ENCODE measurements around the gene LDLRAD2. TPM values are rescaled to one million over a fixed set of nuclear protein-coding genes. Genes with fewer than 3 reads are reported as not detected.

Gene LDLRAD2
- total RNA-seq, 1 experiment from 2014 or later: not detected

- H3K27ac ChIP-seq (ENCODE audit: low read length): 0 out of 2 replicates have a peak overlapping the region, but pooled peaks have one; percentile 1
- ATAC-seq: peak; percentile 81
- no TSS peak for BruUV-seq (replicated peaks)
- no peaks in the 10 kb centered on the region for H3K9me3 ChIP-seq (ENCODE audit: low read length)
- ChIA-PET POLR2A (ENCODE audit: unreplicated experiment) (no interaction called here), CTCF (no interaction called here)
- intact Hi-C loops (cut with micrococcal nuclease): loop anchor here (2.0 kb wide), 1 partner anchor 34 kb away; the partner anchor contains the start of gene USP48
- TF ChIP-seq EZH2 (IDR thresholded peaks at IDR 0.05; ENCODE audit: low read length, unreplicated experiment) (no peak), EZH2phosphoT487 (IDR thresholded peaks at IDR 0.05; ENCODE audit: borderline replicate concordance, low read length) (no peak), CTCF (conservative IDR thresholded peaks at IDR 0.05; ENCODE audit: low read depth, low read length) (no peak)
- no peak overlapping the region for H3K9ac ChIP-seq (ENCODE audit: low read length)
- no peaks in the 10 kb centered on the region for H3K79me2 ChIP-seq (ENCODE audit: low read length)
- H3K4me3 ChIP-seq (ENCODE audit: low read length): no peak overlapping the region
- no peaks in the 10 kb centered on the region for H3K27me3 ChIP-seq (ENCODE audit: low read length)
- H3F3A ChIP-seq (ENCODE audit: low read length, unreplicated experiment): no peaks in the 10 kb centered on the region
- peak overlapping the region; percentile 36 for H3K4me2 ChIP-seq (ENCODE audit: low read length)
- peak; percentile 80 for DNase-seq
- no peaks in the 10 kb centered on the region for H3K36me3 ChIP-seq (ENCODE audit: low read depth, low read length)
- no peaks in the 10 kb centered on the region for H4K20me1 ChIP-seq (ENCODE audit: low read length)
- H3K9me2 ChIP-seq (replicated peaks; ENCODE audit: low read length): no peaks in the 10 kb centered on the region
- H3K4me1 ChIP-seq (ENCODE audit: insufficient read depth, low read length): peaks cover 14% of the 10 kb centered on the region
- no peak overlapping the region for H2AFZ ChIP-seq (ENCODE audit: low read length)
These were observed 4.7 kb downstream of the LDLRAD2 start for GRCh38 chr1:21816602-21817302.

- intact Hi-C loops (cut with micrococcal nuclease): no loop called here
- H2AFZ ChIP-seq (ENCODE audit: low read length): no peak overlapping the region
- CTCF ChIA-PET: interaction anchor here (0.5 kb wide), 1 partner anchor 64 kb away, joined by 3 read pairs; no protein-coding TSS in a partner anchor
These were observed 6.6 kb downstream of the LDLRAD2 start for GRCh38 chr1:21818656-21819055.

More at GRCh38 chr1:21818656-21819055, 6.6 kb downstream of the LDLRAD2 start:
- peaks cover 14% of the 10 kb centered on the region for H3K4me1 ChIP-seq (ENCODE audit: insufficient read depth, low read length)
- no peaks in the 10 kb centered on the region for H4K20me1 ChIP-seq (ENCODE audit: low read length)
- no peak overlapping the region for H3K4me3 ChIP-seq (ENCODE audit: low read length)
- BruUV-seq (replicated peaks): no TSS peak
- ATAC-seq (peak; percentile 47), DNase-seq (peak; percentile 41)
- no peaks in the 10 kb centered on the region for H3K36me3 ChIP-seq (ENCODE audit: low read depth, low read length)
- no peak overlapping the region for H3K27ac ChIP-seq (ENCODE audit: low read length)
- no peak for TF ChIP-seq EZH2 (IDR thresholded peaks at IDR 0.05; ENCODE audit: low read length, unreplicated experiment)
- TF ChIP-seq EZH2phosphoT487 (IDR thresholded peaks at IDR 0.05; ENCODE audit: borderline replicate concordance, low read length): no peak
- no peak for TF ChIP-seq CTCF (conservative IDR thresholded peaks at IDR 0.05; ENCODE audit: low read depth, low read length)
- POLR2A ChIA-PET (ENCODE audit: unreplicated experiment): no interaction called here
- H3F3A ChIP-seq (ENCODE audit: low read length, unreplicated experiment): no peaks in the 10 kb centered on the region
- no peaks in the 10 kb centered on the region for H3K9me2 ChIP-seq (replicated peaks; ENCODE audit: low read length)
- no peaks in the 10 kb centered on the region for H3K9me3 ChIP-seq (ENCODE audit: low read length)
- no peak overlapping the region for H3K4me2 ChIP-seq (ENCODE audit: low read length)
- no peaks in the 10 kb centered on the region for H3K27me3 ChIP-seq (ENCODE audit: low read length)
- H3K79me2 ChIP-seq (ENCODE audit: low read length): no peaks in the 10 kb centered on the region
- no peak overlapping the region for H3K9ac ChIP-seq (ENCODE audit: low read length)

All from PC-3 (cell line).